T-helper 2 cell (primary cell): ENCODE data around the gene MRPS6.

ENCODE experiments used
- DNase-seq, 5 experiments: peaks; one replicate each; pipeline versions ENCODE4 v3.0.0 to v3.0.0-alpha.2; 2012 to 2022

Gene MRPS6

GRCh38 chr21:34135330-34135729 is 62.0 kb downstream of the MRPS6 start:
- DNase-seq, result no peak

- DNase-seq, result no peak
Observed at GRCh38 chr21:34141373-34141772, 68.0 kb downstream of the MRPS6 start.

- no peak for DNase-seq
Observed at GRCh38 chr21:34143685-34144182, 70.4 kb downstream of the MRPS6 start.

GRCh38 chr21:34144224-34144623 is 70.8 kb downstream of the MRPS6 start:
- no peak for DNase-seq

DNA sequence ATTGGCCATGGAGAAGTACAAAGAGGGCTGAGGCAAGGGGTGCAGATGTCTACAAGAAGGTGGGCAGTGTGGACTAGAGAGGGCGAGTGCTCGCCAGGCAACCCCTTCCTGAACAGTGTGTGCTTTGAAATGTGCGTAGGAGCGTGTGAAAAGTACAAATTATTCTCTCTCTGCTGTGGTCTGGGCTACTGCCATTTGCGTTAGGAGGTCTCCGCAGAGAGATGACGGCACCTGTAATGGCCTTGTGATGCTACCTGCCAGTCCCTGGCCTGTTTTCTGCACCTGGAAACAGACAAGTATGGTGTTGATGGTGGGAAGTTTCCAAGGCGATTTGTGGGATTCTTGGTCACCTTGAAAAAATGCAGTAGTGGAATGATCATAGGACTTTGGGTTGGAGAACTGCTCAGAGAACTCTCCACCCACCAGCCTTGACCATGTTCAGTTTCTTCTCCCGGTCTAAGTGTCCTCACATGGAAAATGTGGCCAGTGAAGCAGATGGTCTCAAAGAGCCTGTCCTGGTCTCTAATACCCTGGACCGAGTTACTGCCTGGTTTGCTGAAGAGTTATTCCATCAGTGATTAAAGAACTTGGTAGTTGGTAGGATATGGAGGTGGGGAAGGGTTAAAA is 74.5 kb downstream of the MRPS6 start:
- no peak for DNase-seq

DNA sequence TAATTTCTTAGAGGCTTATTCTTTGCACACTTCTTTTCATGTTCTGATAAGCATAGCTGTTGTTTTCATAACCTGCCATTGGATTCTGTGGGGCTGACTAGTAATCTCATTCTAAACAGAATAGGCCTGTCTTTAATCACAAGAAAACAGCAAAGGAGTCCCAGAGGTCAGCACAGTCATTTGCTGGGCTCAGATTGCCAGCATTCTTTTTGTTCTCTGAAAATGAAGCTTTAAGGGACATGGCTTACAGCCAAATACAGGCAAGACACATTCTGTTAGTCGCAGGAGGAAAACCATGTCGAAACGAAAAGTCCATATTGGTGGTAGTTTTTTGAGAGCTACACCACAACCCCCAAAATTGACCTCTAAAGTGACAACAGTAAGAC is 75.0 kb downstream of the MRPS6 start:
- DNase-seq, result no peak

DNA sequence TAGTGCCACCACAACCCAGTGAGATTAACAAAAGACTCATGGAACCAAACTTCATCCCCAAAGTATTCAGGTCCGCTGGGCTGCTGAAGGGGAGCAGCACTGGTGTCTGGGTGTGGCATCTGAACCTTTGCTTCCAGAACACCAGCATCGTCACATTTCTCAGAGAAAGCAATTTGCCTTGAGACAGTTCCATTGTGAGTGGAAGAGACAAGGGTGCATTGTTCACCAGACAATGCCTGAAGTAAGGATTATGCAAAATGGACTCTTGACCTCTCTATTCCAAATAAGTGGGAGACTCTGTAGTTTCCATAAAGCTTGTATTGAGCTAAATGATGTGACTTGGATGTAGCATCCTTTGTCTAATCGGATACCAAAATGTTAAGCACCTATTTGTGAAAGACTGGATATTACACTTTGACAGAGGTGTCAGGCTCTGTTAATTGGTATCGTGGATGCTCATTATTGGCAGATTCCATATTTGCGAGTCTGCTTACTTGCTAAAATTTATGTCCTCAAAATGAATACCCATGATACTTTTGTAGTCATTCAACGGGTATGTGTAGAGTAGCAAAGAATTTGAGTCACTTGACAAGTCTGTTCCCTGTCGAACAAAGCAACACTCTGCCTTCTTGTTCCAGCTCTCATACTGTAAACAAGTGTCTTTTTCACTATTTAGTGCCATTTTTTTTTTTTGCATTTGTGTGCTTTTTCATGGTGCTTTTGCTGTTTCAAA is 75.6 kb downstream of the MRPS6 start:
- no peak for DNase-seq

DNA sequence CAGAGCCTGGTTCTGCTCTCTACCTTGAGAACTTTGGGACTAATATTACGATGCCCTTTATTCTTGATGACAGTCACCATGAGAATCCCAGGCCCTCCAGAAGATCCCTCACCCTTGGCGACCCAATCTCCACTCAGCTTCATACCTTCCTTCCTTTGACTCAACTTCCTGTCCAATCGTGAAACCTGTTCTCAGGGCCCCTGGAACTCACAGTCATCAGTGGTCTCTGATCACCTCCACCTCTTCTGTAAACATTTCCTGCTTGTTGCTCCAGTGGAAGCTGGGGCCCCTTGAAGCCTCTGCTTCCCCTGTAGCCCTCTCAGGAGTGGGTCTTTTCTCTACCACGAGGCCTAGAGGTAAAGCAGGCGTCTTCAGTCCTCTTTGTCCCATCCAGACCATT is 79.1 kb downstream of the MRPS6 start:
- DNase-seq, result no peak

DNA sequence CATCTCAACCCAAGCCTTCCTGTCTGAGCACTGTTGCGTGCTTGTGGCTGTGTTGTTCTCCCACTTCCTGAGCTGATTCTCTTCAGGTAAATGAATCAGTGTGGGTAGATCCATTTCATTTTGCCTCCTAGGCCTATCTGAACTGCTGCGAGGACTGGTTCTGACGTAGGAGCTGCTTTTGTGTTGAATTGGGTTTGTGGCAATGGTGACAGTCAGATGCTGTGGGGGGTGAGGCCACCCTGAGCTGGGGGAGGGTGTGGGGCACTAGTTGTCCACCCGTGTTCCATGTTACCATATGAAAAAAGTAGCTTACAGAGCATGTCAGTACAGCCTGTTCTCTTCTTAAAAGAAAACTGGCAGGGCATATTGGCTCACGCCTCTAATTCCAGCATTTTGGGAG is 81.5 kb downstream of the MRPS6 start:
- peak in 1 of 5 experiments; percentile 59 for DNase-seq

DNA sequence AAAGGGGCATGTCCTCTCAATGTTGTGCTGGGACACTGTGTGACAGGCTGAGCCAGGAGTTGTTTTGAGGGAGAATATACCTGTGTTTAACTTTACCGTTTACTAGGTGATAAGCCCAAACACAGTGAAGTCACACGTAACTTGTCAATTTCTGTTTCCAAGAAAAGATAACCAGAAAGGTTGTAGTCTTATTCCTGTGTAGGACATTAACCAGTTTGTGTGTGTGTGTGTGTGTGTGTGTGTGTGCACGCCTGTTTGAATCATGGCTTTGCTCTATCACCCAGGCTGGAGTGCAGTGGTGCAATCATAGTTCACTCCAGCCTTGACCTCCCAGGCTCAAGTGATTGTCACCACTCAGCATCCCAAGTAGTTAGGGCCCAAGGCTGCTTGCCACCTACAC is 83.6 kb downstream of the MRPS6 start:
- no peak for DNase-seq

- DNase-seq, result no peak
Observed at GRCh38 chr21:34157521-34157920, 84.1 kb downstream of the MRPS6 start.

GRCh38 chr21:34158866-34159835 is 85.8 kb downstream of the MRPS6 start:
- no peak for DNase-seq

GRCh38 chr21:34166468-34166867 is 93.1 kb downstream of the MRPS6 start:
- peak in 1 of 5 experiments; percentile 48 for DNase-seq

GRCh38 chr21:34170886-34171285 is 97.5 kb downstream of the MRPS6 start:
- DNase-seq, result no peak

DNA sequence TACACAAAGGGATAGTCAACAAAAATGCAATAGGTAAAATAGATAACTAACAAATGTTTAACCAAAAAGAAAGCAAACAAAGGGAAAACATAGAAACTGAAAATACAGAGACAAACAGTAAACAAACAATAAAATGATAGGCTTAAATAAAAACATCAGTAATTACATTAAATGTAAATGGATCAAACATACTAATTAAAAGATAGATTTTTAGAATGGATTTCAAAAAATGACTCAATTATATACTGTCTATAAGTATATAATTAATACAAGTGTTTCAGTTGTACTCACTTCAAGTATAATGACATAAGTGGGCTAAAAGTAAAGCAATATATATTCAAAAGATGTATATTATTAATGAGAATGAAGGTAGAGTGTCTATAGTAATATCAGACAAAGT is 101.1 kb downstream of the MRPS6 start:
- no peak for DNase-seq

- no peak for DNase-seq
Observed at GRCh38 chr21:34176448-34176847, 103.1 kb downstream of the MRPS6 start.

- DNase-seq, result peak in 1 of 5 experiments; percentile 34
Observed at GRCh38 chr21:34177919-34178567, 104.7 kb downstream of the MRPS6 start.

DNA sequence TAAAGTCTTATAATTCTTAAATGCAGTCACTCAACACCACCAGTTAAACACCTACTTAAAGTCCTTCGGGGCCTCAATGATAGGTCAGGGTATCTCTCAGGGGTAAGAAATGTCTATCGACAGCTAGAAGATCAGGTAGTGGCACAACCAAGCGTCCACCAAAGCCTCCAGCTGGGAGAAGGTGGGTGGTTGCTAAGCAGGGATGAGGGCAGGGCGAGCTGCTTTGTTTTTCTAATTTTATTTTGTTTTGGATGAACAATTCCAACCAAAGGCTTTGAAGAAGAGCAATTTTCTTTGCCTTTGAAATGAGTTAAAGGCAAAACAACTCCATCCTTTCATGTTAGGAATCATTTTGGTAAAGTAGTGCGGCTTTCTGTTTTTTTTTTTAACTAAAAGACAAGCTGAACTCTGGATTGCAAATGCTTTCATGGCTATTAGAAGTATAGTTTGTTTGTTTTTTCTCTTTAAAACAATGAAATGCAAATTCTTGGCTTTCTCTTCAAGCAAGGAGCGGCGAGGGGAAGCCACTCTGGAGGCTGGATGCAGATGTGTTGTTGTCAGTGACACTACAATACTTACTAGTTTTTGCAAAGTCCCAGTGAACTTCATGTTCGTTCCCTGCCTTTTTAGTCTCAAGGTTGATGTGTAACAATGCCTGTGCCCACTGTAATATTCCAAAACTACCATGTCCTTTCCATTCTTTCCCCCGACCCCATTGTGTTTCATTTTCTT is 106.0 kb downstream of the MRPS6 start:
- DNase-seq, result no peak

DNA sequence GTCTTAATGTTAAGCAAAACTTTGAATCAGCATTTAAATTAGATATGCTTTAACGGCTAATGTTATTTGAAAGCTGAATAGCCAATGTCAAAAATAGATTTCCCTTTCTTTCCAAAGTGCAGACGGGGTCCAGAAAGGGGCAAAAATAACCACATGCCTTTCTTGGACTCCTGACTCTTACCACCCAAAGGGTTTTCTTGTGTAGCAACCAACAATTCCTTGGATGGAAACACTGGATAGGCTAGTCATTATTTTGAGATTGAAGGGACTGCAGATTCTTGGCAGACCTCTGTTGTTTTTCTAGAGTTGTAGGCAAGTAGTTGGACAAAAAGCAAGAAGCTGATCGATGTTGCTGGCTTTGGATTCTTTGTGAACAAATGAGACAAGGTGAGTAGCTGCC is 107.0 kb downstream of the MRPS6 start:
- DNase-seq, result no peak

GRCh38 chr21:34180826-34181359 is 107.5 kb downstream of the MRPS6 start:
- DNase-seq, result no peak

DNA sequence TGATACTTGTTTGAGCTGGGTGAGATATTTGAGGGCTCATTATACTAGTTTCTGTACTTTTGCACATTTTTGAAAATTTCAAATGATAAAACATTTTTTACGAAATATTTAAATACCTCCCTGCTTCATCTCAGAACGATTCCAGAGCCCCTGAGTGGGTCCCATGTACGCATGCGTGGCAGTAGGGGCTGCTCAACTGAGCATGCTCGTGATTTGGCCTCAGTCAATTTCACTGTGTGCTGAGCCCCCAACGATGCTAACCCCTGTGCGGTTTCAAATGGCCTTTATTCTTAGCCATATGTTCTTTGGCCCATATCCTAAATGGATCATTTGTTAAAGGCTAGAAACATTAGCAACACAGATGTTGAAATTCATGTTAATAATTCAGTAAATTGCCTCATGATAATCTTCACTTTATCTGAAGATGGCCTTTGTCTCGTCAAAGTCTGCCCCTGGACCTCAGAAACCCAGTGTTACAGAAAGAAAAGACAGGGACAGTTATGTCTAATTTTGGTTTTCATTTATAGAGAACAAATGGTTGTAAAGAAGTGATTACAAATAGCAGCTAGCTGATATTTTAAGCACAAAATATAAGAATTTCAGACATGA is 108.2 kb downstream of the MRPS6 start:
- DNase-seq, result no peak
